Measurements from ENCODE around the gene HES3. TPM values are rescaled to one million over a fixed set of nuclear protein-coding genes. Genes with fewer than 3 reads are reported as not detected.

HES3 gene
- total RNA-seq, 2 experiments from 2014 or later, result not detected

DNA sequence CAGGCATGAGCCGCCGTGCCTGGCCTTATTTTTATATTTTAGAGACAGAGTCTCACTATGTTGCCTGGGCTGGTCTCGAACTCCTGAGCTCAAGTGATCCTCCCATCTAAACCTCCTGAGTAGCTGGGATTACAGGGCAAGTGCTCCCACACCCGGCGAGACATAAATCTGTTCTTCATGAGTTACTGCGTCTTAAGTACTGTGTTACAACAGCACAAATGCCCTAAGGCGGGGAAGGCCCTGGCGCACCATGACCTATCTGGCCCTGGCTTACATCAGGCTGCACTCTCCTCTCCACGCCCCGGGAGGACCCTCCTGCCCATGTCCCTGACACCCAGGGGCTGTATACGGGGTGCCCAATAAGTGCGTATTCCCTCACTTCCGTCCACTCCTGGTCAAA is 12.7 kb downstream of the HES3 start:
- no peak overlapping the region for H3K4me3 ChIP-seq (ENCODE audit: low read depth, low read length, poor library complexity, severe bottlenecking)
- H3K36me3 ChIP-seq (ENCODE audit: insufficient read depth, low read length), result no peaks in the 10 kb centered on the region
- intact Hi-C loops (cut with micrococcal nuclease; ENCODE audit: unreplicated experiment), result no loop called here
- H3K4me1 ChIP-seq (ENCODE audit: insufficient read depth, low read length, poor library complexity, severe bottlenecking), result peaks cover 4% of the 10 kb centered on the region
- ChIA-PET CTCF (ENCODE audit: unreplicated experiment) (interaction anchor here (0.7 kb wide), 1 partner anchor 9 kb away, joined by 3 read pairs; no protein-coding TSS in a partner anchor), POLR2A (no interaction called here)
- H4K20me1 ChIP-seq (ENCODE audit: insufficient read depth, low read length), result no peaks in the 10 kb centered on the region
- no peaks in the 10 kb centered on the region for H3K9me2 ChIP-seq (ENCODE audit: insufficient read depth, low read length)
- H2AFZ ChIP-seq (ENCODE audit: low read length), result no peak overlapping the region
- TF ChIP-seq, protein P1, sequence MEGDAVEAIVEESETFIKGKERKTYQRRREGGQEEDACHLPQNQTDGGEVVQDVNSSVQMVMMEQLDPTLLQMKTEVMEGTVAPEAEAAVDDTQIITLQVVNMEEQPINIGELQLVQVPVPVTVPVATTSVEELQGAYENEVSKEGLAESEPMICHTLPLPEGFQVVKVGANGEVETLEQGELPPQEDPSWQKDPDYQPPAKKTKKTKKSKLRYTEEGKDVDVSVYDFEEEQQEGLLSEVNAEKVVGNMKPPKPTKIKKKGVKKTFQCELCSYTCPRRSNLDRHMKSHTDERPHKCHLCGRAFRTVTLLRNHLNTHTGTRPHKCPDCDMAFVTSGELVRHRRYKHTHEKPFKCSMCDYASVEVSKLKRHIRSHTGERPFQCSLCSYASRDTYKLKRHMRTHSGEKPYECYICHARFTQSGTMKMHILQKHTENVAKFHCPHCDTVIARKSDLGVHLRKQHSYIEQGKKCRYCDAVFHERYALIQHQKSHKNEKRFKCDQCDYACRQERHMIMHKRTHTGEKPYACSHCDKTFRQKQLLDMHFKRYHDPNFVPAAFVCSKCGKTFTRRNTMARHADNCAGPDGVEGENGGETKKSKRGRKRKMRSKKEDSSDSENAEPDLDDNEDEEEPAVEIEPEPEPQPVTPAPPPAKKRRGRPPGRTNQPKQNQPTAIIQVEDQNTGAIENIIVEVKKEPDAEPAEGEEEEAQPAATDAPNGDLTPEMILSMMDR (conservative IDR thresholded peaks at IDR 0.05; ENCODE audit: low read length), result no peak
- no peak for TF ChIP-seq EZH2phosphoT487 (IDR thresholded peaks at IDR 0.05; ENCODE audit: borderline replicate concordance, low read depth, low read length)
- no peak for DNase-seq (ENCODE audit: low spot score)
- no peak overlapping the region for H3K4me2 ChIP-seq (ENCODE audit: low read length)
- H3K9me3 ChIP-seq (ENCODE audit: low read length), result no peaks in the 10 kb centered on the region
- no peak overlapping the region for H3K27ac ChIP-seq (ENCODE audit: low read depth, low read length, poor library complexity, severe bottlenecking)
- no TSS peak for BruUV-seq (replicated peaks)
- H3K79me2 ChIP-seq (ENCODE audit: insufficient read depth, low read depth, low read length), result no peaks in the 10 kb centered on the region

DNA sequence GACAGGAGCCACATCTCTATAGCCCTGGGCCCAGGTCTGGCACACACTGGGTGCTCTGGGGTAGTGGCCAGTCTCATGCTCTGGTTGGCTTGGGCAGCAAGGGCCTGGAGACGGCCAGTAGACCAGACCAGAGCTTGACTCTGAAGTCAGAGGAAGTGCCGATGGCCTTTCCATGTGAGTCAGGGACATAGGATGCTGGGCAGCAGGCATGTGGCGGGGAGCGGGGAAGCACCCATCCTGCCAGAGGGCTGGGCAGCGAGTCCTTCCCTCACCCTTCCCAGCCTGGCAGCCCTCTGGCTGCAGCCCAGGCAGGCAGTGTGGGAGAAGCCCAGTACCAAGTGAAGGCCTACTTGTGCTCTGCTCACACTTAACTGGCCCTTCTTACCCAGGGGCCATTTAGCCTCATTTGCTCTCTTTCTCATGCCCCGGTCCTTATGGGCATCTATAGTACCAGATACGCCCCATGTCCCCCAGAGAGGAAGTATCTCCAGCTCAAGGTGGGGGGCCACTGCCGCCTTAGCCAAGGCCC is 13.6 kb downstream of the HES3 start:
- Histone ChIP-seq H3K27ac (ENCODE audit: low read depth, low read length, poor library complexity, severe bottlenecking) (no peak overlapping the region), H3K9me3 (ENCODE audit: low read length) (no peaks in the 10 kb centered on the region), H3K4me2 (ENCODE audit: low read length) (no peak overlapping the region), H3K4me3 (ENCODE audit: low read depth, low read length, poor library complexity, severe bottlenecking) (no peak overlapping the region), H4K20me1 (ENCODE audit: insufficient read depth, low read length) (no peaks in the 10 kb centered on the region), H3K36me3 (ENCODE audit: insufficient read depth, low read length) (no peaks in the 10 kb centered on the region), H3K79me2 (ENCODE audit: insufficient read depth, low read depth, low read length) (no peaks in the 10 kb centered on the region), H3K4me1 (ENCODE audit: insufficient read depth, low read length, poor library complexity, severe bottlenecking) (peaks cover 4% of the 10 kb centered on the region), H3K9me2 (ENCODE audit: insufficient read depth, low read length) (no peaks in the 10 kb centered on the region), H2AFZ (ENCODE audit: low read length) (no peak overlapping the region)
- TF ChIP-seq EZH2phosphoT487 (IDR thresholded peaks at IDR 0.05; ENCODE audit: borderline replicate concordance, low read depth, low read length), result no peak
- DNase-seq (ENCODE audit: low spot score), result no peak
- CTCF ChIA-PET (ENCODE audit: unreplicated experiment), result no interaction called here
- POLR2A ChIA-PET, result no interaction called here
- no TSS peak for BruUV-seq (replicated peaks)
- intact Hi-C loops (cut with micrococcal nuclease; ENCODE audit: unreplicated experiment), result no loop called here

DNA sequence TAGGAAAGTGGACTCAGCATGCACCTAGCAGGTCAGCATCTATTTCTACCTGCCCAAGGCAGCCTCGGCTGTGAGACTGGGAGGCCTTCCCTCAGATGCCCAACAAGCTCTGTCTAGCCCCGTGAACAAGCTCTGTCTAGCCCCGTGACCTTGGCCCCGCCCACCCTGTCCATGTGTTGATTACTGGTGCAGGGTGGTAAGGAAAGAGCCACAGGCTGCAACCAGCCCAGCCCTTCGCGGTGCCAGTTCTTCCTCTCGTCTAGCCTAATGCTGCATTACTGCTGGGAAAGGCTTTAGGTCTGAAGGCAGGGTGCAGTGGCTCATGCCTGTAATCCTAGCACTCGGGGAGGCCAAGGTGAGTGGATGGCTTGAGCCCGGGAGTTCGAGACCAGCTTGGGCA is 14.7 kb downstream of the HES3 start:
- no peak for DNase-seq (ENCODE audit: low spot score)
- Histone ChIP-seq H3K4me2 (ENCODE audit: low read length) (no peak overlapping the region), H3K4me3 (ENCODE audit: low read depth, low read length, poor library complexity, severe bottlenecking) (no peak overlapping the region), H3K9me2 (ENCODE audit: insufficient read depth, low read length) (no peaks in the 10 kb centered on the region), H3K27ac (ENCODE audit: low read depth, low read length, poor library complexity, severe bottlenecking) (no peak overlapping the region), H3K9me3 (ENCODE audit: low read length) (no peaks in the 10 kb centered on the region), H2AFZ (ENCODE audit: low read length) (no peak overlapping the region), H3K36me3 (ENCODE audit: insufficient read depth, low read length) (no peaks in the 10 kb centered on the region), H3K4me1 (ENCODE audit: insufficient read depth, low read length, poor library complexity, severe bottlenecking) (peaks cover 4% of the 10 kb centered on the region), H4K20me1 (ENCODE audit: insufficient read depth, low read length) (no peaks in the 10 kb centered on the region), H3K79me2 (ENCODE audit: insufficient read depth, low read depth, low read length) (no peaks in the 10 kb centered on the region)
- no TSS peak for BruUV-seq (replicated peaks)
- ChIA-PET CTCF (ENCODE audit: unreplicated experiment) (no interaction called here), POLR2A (no interaction called here)
- TF ChIP-seq EZH2phosphoT487 (IDR thresholded peaks at IDR 0.05; ENCODE audit: borderline replicate concordance, low read depth, low read length), result no peak
- TF ChIP-seq, protein P1 (conservative IDR thresholded peaks at IDR 0.05; ENCODE audit: low read length), result no peak
- intact Hi-C loops (cut with micrococcal nuclease; ENCODE audit: unreplicated experiment), result no loop called here
